Fibroblast of skin of scalp (primary cell): Measurements from ENCODE around the gene ZFYVE28.
"Not testable (repeated sequence)": the region's sequence is repeated elsewhere in the genome, so short reads cannot be mapped to it uniquely, and the experiment has no call there.

ENCODE experiments used
- DNase-seq: peaks from one replicate; pipeline ENCODE4 v3.0.0-alpha.2; 2013

The ZFYVE28 gene

DNA sequence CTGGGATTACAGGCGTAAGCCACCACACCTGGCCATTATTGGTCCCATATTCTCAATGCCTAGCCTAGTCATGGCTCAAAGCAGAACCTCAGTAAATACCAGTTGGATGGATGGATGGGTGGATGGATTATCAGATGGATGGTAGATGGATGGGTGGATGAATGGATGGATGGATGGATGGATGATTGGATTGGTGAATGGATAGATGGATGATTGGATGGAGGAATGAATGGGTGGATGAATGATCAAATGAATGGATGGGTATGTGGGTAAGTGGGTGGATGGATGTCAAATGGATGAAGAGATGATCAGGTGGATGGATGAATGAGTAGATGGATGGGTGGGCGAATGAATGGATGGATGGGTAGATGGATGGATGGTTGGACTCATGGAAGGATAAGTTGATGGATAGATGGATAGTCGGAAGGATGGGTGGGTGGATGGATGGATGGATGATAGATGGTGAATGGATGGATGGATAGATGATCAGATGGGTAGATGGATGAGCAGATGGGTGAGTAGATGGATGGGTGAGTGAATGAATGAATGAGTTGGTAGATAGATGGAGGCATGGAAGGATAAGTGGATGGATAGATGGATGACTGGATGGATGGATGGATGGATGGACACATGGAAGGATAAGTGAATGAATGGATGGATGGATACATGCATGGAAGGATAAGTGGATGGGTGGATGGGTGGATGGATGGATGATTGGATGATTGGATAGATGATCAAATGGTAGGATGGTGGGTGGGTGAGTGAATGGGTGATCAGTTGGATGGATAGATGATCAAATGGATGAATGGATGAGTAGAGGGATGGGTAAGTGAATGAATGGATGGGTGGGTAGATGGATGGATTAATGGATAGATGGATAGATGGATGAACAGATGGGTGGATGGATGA is 28.5 kb upstream of the ZFYVE28 start:
- no peak for DNase-seq

- no peak for DNase-seq
Observed at GRCh38 chr4:2445571-2445970, 27.1 kb upstream of the ZFYVE28 start.

DNA sequence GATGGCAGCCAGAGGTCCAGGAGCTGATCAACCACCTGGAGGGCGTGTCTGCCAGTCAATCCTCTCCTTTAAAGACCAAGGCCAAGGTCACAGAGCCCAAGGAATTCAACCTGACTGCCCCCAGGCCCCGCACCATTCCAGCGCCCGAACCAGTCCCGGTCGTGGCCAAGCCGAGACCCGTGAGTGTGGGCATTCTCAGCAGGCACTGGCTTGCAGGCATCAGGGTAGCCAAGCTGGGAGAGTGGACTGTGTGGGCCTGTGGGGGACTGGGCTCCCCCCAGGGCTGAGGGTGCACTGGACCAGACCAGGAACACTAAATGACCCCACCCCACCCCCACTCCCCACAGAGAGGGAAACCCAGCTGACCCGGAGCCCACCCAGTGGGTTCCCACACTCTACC is 26.7 kb upstream of the ZFYVE28 start:
- no peak for DNase-seq

GRCh38 chr4:2443956-2444740 is 25.7 kb upstream of the ZFYVE28 start:
- no peak for DNase-seq

GRCh38 chr4:2443061-2443730 is 24.8 kb upstream of the ZFYVE28 start:
- no peak for DNase-seq

- DNase-seq, result no peak
Observed at GRCh38 chr4:2442175-2442993, 23.9 kb upstream of the ZFYVE28 start.

DNA sequence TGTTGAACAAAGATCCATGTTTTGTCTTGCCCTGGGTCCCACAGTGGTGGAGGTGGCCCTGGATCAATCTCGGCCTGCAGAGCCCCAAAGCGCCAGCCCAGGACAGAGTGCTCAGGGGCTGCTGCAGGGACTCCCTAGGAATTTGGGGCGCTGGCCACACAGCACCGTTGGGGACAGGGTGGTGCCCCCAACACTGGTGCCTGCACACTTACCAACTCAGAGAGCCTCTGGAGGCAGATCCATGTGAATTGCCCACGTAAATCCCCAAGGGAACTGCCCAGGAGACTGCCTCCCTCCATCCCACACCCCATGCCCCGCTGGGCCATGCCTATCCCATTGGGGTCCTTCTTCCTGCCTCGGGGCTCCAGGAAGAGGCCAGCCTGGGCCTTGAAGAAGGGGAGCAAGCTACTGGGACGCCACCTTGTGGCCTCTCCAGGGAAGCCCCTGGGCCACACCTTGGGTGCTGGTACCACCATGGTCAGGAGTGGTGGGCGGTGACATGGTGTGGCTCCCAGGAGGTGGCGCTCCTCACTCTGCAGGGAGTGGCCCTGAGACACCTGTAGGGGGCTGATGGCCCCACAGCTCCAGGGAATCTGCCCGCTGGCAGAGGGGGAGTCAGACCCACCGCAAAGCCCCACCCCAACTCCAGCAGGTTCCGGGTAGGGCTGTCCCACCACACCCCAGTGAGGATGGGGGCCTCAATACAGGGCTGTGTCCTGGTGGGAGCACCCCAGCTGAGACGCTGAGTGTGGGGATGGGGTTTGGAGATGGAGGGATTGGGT is 23.1 kb upstream of the ZFYVE28 start:
- peak; percentile 47 for DNase-seq

- no peak for DNase-seq
Observed at GRCh38 chr4:2438822-2439718, 20.6 kb upstream of the ZFYVE28 start.

GRCh38 chr4:2437475-2438215 is 19.2 kb upstream of the ZFYVE28 start:
- DNase-seq, result no peak

DNA sequence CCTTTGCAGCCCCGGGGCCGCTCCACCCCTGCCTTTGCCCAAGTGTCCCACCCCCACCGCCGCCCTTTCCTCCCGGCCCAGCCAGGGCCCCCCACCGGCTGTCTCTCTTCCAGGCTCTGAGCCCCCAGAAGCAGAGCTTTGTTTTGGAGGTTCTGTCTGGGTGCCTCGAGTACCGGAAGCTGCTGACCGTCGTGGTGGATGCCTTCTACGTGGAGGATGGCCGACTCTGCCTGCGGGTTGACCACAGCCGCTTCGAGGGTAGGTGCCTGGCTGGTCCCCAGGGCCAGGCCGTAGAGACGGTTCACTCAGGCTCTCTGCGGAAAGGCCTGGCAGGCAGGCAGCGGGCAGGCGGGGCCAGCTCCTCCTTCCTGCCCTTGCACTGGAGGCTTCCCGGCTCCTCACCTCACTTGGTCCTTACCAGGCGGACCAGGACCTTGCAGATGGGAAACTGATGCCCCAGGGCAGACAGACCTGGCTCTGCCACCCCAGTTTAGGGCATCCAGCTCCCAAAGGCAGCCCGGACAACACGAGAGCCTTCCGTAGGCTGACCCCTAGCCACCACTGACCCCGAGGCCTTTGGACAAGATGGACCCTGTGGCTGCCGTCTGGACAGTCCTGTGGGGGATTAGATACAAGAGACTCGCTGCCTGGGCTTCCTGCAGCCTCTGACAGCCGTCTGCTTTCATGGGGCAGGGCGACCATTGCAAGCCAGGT is 18.5 kb upstream of the ZFYVE28 start:
- no peak for DNase-seq

- DNase-seq, result peak; percentile 33
Observed at GRCh38 chr4:2436301-2436700, 17.9 kb upstream of the ZFYVE28 start.

- no peak for DNase-seq
Observed at GRCh38 chr4:2434420-2434819, 16.0 kb upstream of the ZFYVE28 start.

DNA sequence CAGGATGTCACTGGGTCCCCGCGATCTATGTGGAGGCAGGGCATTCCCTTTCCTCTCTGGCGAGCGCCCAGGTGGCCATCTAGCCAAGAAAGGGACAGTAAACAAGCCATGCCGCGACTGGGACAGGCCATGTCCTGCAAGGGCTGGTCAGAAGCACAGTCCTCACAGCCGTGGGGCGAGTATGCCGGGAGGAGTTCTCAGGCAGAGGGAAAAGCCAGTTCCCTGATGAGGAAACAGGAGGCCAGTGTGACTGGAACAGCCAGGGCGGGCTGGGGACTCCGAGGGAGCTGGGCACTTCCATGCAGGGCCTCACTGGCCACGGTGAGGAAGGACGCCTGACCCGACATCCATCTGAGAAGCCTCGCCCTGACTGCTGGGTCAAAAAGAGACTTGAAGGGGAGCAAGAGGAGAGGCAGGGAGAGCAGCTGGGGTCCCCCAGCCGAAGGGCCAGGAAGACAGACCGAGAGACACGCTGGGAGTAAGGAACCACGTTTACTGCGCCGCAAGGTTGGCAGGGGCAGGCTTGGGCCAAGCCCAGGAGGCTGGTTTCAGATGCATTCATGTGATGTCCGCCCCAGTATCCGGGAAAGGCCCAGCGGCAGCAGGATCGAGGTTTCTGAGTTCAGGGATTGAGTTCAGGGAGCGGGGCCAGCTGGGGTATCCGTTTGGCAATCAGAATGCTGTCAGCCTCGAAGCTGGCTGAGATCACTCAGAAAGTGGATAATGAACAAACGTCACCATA is 15.3 kb upstream of the ZFYVE28 start:
- DNase-seq, result no peak

DNA sequence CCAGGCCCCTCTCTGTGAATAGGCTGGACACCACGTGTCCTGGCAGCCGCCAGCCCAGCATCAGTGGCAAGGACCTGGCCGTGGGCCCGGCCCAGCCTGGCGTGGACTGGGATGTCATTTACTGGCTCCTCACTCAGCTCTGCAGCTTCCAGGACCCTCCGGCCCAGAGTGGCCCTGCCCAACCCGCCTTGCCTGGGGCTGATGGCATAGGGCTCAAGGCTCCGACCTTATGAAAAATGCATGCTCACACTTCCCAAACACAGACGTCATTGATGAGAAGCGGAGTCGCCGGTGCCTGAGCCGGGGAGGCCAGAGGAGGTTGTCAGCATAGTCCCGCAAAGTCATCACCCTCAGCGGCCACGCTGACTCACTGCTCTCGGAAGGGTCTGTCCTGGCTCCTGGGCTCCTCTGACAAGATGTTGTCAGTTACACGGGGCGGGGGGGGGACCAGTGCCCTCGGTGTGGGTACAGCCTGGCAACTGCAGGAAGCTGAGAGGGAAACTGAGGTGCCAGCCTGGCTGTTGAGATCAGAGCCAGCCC is 14.6 kb upstream of the ZFYVE28 start:
- DNase-seq, result peak; percentile 35

GRCh38 chr4:2432004-2432403 is 13.6 kb upstream of the ZFYVE28 start:
- DNase-seq, result no peak

GRCh38 chr4:2429945-2430757 is 11.7 kb upstream of the ZFYVE28 start:
- DNase-seq, result not testable (repeated sequence)
